ACC112 (cell line): ENCODE data around the gene DLGAP4.

ENCODE experiments used
- H2AFZ ChIP-seq: fragments of 200-600 bp; sonication (generic); one replicate; pipeline ENCODE4 v1.6.0; 2017; ENCODE audit warnings: antibody characterized with exemption, low read length; ENCODE audit not compliant: unreplicated experiment
- H3K27ac ChIP-seq: fragments of 200-600 bp; sonication (generic); 2 replicates; pipeline ENCODE4 v1.5.1; 2014; ENCODE audit warnings: low read depth, mild to moderate bottlenecking, antibody characterized with exemption, low read length, moderate library complexity
- H3K27me3 ChIP-seq: fragments of 200-600 bp; sonication (generic); 2 replicates; pipeline ENCODE4 v1.6.1; 2014; ENCODE audit warnings: mild to moderate bottlenecking, antibody characterized with exemption, low read length, moderate library complexity, mixed read lengths; ENCODE audit not compliant: insufficient read depth
- H3K36me3 ChIP-seq: fragments of 200-600 bp; sonication (generic); 2 replicates; pipeline ENCODE4 v1.6.1; 2016; ENCODE audit warnings: mild to moderate bottlenecking, antibody characterized with exemption, low read length, moderate library complexity, mixed read lengths; ENCODE audit not compliant: insufficient read depth
- H3K4me1 ChIP-seq: fragments of 200-600 bp; sonication (generic); one replicate; pipeline ENCODE4 v1.6.1; 2016; ENCODE audit warnings: low read length, mixed read lengths; ENCODE audit not compliant: insufficient read depth, unreplicated experiment, control insufficient read depth
- H3K4me3 ChIP-seq: fragments of 200-600 bp; sonication (generic); 2 replicates; pipeline ENCODE4 v1.5.1; 2014; ENCODE audit warnings: mild to moderate bottlenecking, low read depth, low read length
- H3K79me2 ChIP-seq: fragments of 200-600 bp; sonication (generic); one replicate; pipeline ENCODE4 v1.6.0; 2016; ENCODE audit warnings: low read length; ENCODE audit not compliant: control insufficient read depth, unreplicated experiment, insufficient read depth

Gene DLGAP4

DNA sequence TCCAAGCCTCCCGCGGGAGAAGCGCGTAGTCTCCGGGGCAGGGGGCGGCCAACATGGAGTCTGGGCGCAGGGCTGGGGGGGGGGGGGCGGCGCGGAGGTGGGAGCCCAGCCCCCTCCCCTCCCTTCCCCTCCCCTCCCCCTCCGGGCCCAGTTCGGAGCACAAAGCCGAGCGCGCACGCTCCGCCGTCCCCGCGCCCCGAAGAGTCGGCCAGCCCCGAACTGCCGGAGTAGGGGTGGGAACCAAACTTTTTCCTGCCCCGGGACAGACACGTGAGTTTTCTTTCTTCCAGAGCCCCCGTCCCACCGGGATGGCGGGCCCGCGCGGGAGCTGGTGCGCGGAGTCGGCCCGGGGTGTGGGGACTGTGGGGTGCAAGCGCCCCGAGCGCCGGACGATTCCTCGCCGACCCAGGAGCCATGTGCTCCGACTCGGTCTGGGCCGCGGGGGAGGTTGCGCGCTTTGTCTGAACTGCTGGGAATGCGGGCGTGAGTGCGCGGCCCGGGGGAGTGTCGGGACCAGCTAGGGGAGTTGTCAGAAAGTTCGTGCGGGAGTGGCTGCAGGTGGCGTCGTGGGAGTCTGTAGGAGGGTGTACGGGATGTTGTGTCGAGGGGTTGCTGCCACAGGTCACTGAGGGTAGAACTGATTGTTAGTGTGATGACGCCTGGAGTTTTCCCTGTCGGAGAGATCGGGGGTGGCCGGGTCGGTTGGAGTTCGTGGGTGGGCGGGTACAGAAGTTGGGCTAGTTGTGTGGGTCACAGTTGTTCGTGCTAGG is 268.4 kb downstream of the DLGAP4 start:
- Histone ChIP-seq H3K27ac (no peak overlapping the region), H2AFZ (peak overlapping the region; percentile 66)

DNA sequence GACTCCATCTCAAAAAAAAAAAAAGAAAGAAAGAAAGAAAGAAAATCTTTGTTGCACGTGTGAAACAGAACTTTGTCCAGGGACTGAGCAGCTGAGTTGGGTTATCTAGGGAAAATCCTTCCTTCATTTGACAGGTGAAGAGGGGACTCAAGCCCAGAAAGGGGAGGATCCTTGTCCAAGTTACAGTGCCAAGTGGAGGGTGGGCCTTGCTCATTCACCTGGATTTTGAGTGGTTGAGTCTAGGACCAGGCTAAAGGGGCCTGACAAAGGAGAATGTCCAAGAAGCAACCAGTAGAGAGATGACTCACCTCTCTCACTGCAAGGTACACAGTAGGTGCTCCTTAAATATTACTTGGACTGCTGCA is 269.9 kb downstream of the DLGAP4 start:
- Histone ChIP-seq H3K36me3 (no peaks in the 10 kb centered on the region), H3K27ac (no peak overlapping the region), H3K27me3 (no peaks in the 10 kb centered on the region), H3K79me2 (peaks cover 9% of the 10 kb centered on the region), H3K4me3 (no peak overlapping the region), H3K4me1 (peaks cover 4% of the 10 kb centered on the region), H2AFZ (no peak overlapping the region)

More for the DNA sequence above, 268.4 kb downstream of the DLGAP4 start:
- Histone ChIP-seq H3K79me2 (peaks cover 9% of the 10 kb centered on the region), H3K36me3 (no peaks in the 10 kb centered on the region), H3K4me1 (peaks cover 4% of the 10 kb centered on the region), H3K27me3 (no peaks in the 10 kb centered on the region), H3K4me3 (peak overlapping the region; percentile 85)
